Endodermal cell (in vitro differentiated cells): Measurements from ENCODE around the gene WNK1. TPM values are rescaled to one million over a fixed set of nuclear protein-coding genes. Genes with fewer than 3 reads are reported as not detected.
A peak's percentile ranks its signal among the peaks of the same experiment; 100 is the strongest.

Source experiments
- DNase-seq: peaks from one replicate; pipeline ENCODE4 v3.0.0-alpha.2; 2017
- H3K27ac ChIP-seq: 2 replicates; pipeline ENCODE4 v1.5.1; 2013; ENCODE audit warnings: mild to moderate bottlenecking, low read depth, low read length, moderate library complexity
- H3K27me3 ChIP-seq: 2 replicates; pipeline ENCODE4 v1.6.1; 2013; ENCODE audit warnings: mild to moderate bottlenecking, low read length, moderate library complexity; ENCODE audit not compliant: insufficient read depth, control insufficient read depth, poor library complexity, severe bottlenecking
- H3K36me3 ChIP-seq: 2 replicates; pipeline ENCODE4 v1.7.0; 2013; ENCODE audit warnings: mild to moderate bottlenecking, low read length, moderate library complexity; ENCODE audit not compliant: control insufficient read depth, insufficient read depth
- H3K4me1 ChIP-seq: one replicate; pipeline ENCODE4 v1.7.0; 2013; ENCODE audit warnings: low read length; ENCODE audit not compliant: control insufficient read depth, insufficient read depth
- H3K4me3 ChIP-seq: 2 replicates; pipeline ENCODE4 v1.5.1; 2013; ENCODE audit warnings: mild to moderate bottlenecking, low read length, moderate library complexity
- H3K9ac ChIP-seq: 2 replicates; pipeline ENCODE4 v1.6.1; 2013; ENCODE audit warnings: mild to moderate bottlenecking, low read length, moderate library complexity; ENCODE audit not compliant: poor library complexity, severe bottlenecking; ENCODE audit errors: extremely low read depth
- H3K9me3 ChIP-seq: 2 replicates; pipeline ENCODE4 v1.6.1; 2013; ENCODE audit warnings: mild to moderate bottlenecking, low read length, moderate library complexity; ENCODE audit not compliant: control insufficient read depth
- H3K27ac Mint-ChIP-seq: 2 replicates; pipeline ENCODE4 v1.8.0; 2020; ENCODE audit warnings: mixed read lengths
- H3K27me3 Mint-ChIP-seq: 2 replicates; pipeline ENCODE4 v1.8.0; 2021; ENCODE audit warnings: mild to moderate bottlenecking, mixed read lengths; ENCODE audit not compliant: insufficient read depth
- H3K36me3 Mint-ChIP-seq: 2 replicates; pipeline ENCODE4 v1.8.0; 2020; ENCODE audit warnings: low read depth, mixed read lengths
- H3K4me1 Mint-ChIP-seq: 2 replicates; pipeline ENCODE4 v1.8.0; 2020; ENCODE audit warnings: mixed read lengths
- H3K4me3 Mint-ChIP-seq: 2 replicates; pipeline ENCODE4 v1.8.0; 2020; ENCODE audit warnings: mild to moderate bottlenecking, moderate library complexity, mixed read lengths
- H3K9me3 Mint-ChIP-seq: 2 replicates; pipeline ENCODE4 v1.8.0; 2020; ENCODE audit warnings: mild to moderate bottlenecking, mixed read lengths
- WGBS, 2 experiments: methylation state at CpG; one replicate each; pipeline versions ENCODE4 v1.1.5 to v1.1.7; 2013; ENCODE audit warnings: missing lambda C conversion rate in 2 of 2, mixed read lengths in 1 of 2; ENCODE audit not compliant: insufficient coverage in 1 of 2, insufficient read length in 1 of 2; 5-methylcytosine and 5-hydroxymethylcytosine counted together
- total RNA-seq, 2 donors: library from RNA; stranded (reverse); fragmentation: NEBNext Ultra II Directional in 1 of 2; extraction: Animal tissue kit (Norgen Biotek cat#: 25700) in 1 of 2; gene quantifications; 2 replicates in 1 of 2; 3 replicates in 1 of 2; pipeline ENCODE4 v1.2.1, GENCODE V29; 2021
- TF ChIP-seq, protein P1 (sequence below): fragments of 200-600 bp; sonication (generic); conservative IDR thresholded peaks from 2 replicates; pipeline ENCODE4 v1.5.0; 2021; ENCODE audit warnings: antibody characterized with exemption, mild to moderate bottlenecking

The WNK1 gene
- total RNA-seq, 2 donors from 2014 or later = 199 to 412 TPM

- Histone ChIP-seq H3K9ac (no peak overlapping the region), H3K4me1 (no peaks in the 10 kb centered on the region), H3K36me3 (peaks cover 74% of the 10 kb centered on the region), H3K4me3 (no peak overlapping the region), H3K27me3 (no peaks in the 10 kb centered on the region), H3K27ac (no peak overlapping the region), H3K9me3 (no peaks in the 10 kb centered on the region)
- TF ChIP-seq, protein P1, sequence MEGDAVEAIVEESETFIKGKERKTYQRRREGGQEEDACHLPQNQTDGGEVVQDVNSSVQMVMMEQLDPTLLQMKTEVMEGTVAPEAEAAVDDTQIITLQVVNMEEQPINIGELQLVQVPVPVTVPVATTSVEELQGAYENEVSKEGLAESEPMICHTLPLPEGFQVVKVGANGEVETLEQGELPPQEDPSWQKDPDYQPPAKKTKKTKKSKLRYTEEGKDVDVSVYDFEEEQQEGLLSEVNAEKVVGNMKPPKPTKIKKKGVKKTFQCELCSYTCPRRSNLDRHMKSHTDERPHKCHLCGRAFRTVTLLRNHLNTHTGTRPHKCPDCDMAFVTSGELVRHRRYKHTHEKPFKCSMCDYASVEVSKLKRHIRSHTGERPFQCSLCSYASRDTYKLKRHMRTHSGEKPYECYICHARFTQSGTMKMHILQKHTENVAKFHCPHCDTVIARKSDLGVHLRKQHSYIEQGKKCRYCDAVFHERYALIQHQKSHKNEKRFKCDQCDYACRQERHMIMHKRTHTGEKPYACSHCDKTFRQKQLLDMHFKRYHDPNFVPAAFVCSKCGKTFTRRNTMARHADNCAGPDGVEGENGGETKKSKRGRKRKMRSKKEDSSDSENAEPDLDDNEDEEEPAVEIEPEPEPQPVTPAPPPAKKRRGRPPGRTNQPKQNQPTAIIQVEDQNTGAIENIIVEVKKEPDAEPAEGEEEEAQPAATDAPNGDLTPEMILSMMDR = no peak
- Mint-ChIP-seq H3K4me3 (no peak overlapping the region), H3K4me1 (no peaks in the 10 kb centered on the region), H3K36me3 (peaks cover 55% of the 10 kb centered on the region), H3K27ac (no peak overlapping the region), H3K9me3 (no peaks in the 10 kb centered on the region), H3K27me3 (no peaks in the 10 kb centered on the region)
- DNase-seq = no peak
These were observed 76.5 kb downstream of the WNK1 start for GRCh38 chr12:828726-829395.

GRCh38 chr12:830111-830867 is 77.9 kb downstream of the WNK1 start:
- Histone ChIP-seq H3K9ac (no peak overlapping the region), H3K27ac (no peak overlapping the region), H3K4me1 (no peaks in the 10 kb centered on the region), H3K36me3 (peaks cover 79% of the 10 kb centered on the region), H3K4me3 (no peak overlapping the region), H3K9me3 (no peaks in the 10 kb centered on the region), H3K27me3 (no peaks in the 10 kb centered on the region)
- peak overlapping the region; percentile 22 for H3K27ac Mint-ChIP-seq
- H3K9me3 Mint-ChIP-seq = no peaks in the 10 kb centered on the region
- H3K4me3 Mint-ChIP-seq = no peak overlapping the region
- peaks cover 65% of the 10 kb centered on the region for H3K36me3 Mint-ChIP-seq
- H3K27me3 Mint-ChIP-seq = no peaks in the 10 kb centered on the region
- H3K4me1 Mint-ChIP-seq = no peaks in the 10 kb centered on the region
- no peak for DNase-seq
- TF ChIP-seq, protein P1 = no peak
- WGBS, 2 experiments = 99 to 100% methylated on average over 4 of the region's 4 CpGs

- 88 to 92% methylated on average over 2 to 3 of the region's 3 CpGs for WGBS, 2 experiments
- TF ChIP-seq, protein P1 = no peak
These were observed 83.6 kb downstream of the WNK1 start for GRCh38 chr12:835754-836518.

More at GRCh38 chr12:835754-836518, 83.6 kb downstream of the WNK1 start:
- H3K36me3 ChIP-seq = peaks cover 64% of the 10 kb centered on the region
- Mint-ChIP-seq H3K9me3 (no peaks in the 10 kb centered on the region), H3K36me3 (peaks cover 45% of the 10 kb centered on the region), H3K4me3 (no peak overlapping the region), H3K27me3 (no peaks in the 10 kb centered on the region), H3K27ac (no peak overlapping the region), H3K4me1 (no peaks in the 10 kb centered on the region)
- H3K4me1 ChIP-seq = no peaks in the 10 kb centered on the region
- H3K27me3 ChIP-seq = no peaks in the 10 kb centered on the region
- DNase-seq = no peak
- no peak overlapping the region for H3K27ac ChIP-seq
- H3K9ac ChIP-seq = no peak overlapping the region
- H3K9me3 ChIP-seq = no peaks in the 10 kb centered on the region
- H3K4me3 ChIP-seq = no peak overlapping the region
